Activated CD8-positive, alpha-beta memory T cell treated with anti-CD3 and anti-CD28 coated beads, Interleukin-2, amount 10 ng/mL, durations not matched to agents 7 days and 5 days (primary cell): ENCODE results near the gene FGFR3. TPM values are rescaled to one million over a fixed set of nuclear protein-coding genes. Genes with fewer than 3 reads are reported as not detected.

Experiments
- ATAC-seq: fragments of 150-1000 bp; cut with Tn5 transposase; one replicate; pipeline ENCODE4 v1.10.0; 2021; ENCODE audit warnings: moderate library complexity
- CTCF ChIA-PET: fragments of 350-600 bp; sonication (Branson Sonifier 250); formaldehyde crosslinking; loops from one replicate; lab custom pipeline; 2021; ENCODE audit warnings: antibody characterized with exemption; lab: Charles Lee
- DNase-seq: peaks from one replicate; pipeline ENCODE4 v3.0.0-alpha.2; 2020
- H3K27ac Mint-ChIP-seq: one replicate; pipeline ENCODE4 v1.8.0; 2021; ENCODE audit warnings: mild to moderate bottlenecking, mixed read lengths
- H3K27me3 Mint-ChIP-seq: one replicate; pipeline ENCODE4 v1.8.0; 2021; ENCODE audit warnings: mixed read lengths
- H3K36me3 Mint-ChIP-seq: one replicate; pipeline ENCODE4 v1.8.0; 2021; ENCODE audit warnings: mild to moderate bottlenecking, mixed read lengths
- H3K4me1 Mint-ChIP-seq: one replicate; pipeline ENCODE4 v1.8.0; 2021; ENCODE audit warnings: mixed read lengths
- H3K4me3 Mint-ChIP-seq: one replicate; pipeline ENCODE4 v1.8.0; 2021; ENCODE audit warnings: mild to moderate bottlenecking, moderate library complexity, mixed read lengths
- H3K9me3 Mint-ChIP-seq: one replicate; pipeline ENCODE4 v1.8.0; 2022; ENCODE audit warnings: low read depth, mixed read lengths
- total RNA-seq, 2 experiments: library from RNA; stranded (reverse); gene quantifications; one replicate each; pipeline ENCODE4 v1.2.3, GENCODE V29; 2021

FGFR3 gene
- total RNA-seq, 2 experiments from 2014 or later: 0.15 to 0.21 TPM

GRCh38 chr4:1777822-1778641 lies 15.1 kb upstream of the FGFR3 start:
- no peak overlapping the region for H3K27ac Mint-ChIP-seq
- H3K27me3 Mint-ChIP-seq: no peaks in the 10 kb centered on the region
- H3K36me3 Mint-ChIP-seq: no peaks in the 10 kb centered on the region
- no peaks in the 10 kb centered on the region for H3K9me3 Mint-ChIP-seq
- ATAC-seq (no peak), DNase-seq (no peak)
- CTCF ChIA-PET: interaction anchor here (0.7 to 2.2 kb wide), 3 partner anchors 30 to 85 kb away, joined by 3 to 6 read pairs (median 3); no protein-coding TSS in a partner anchor
- no peaks in the 10 kb centered on the region for H3K4me1 Mint-ChIP-seq
- no peak overlapping the region for H3K4me3 Mint-ChIP-seq

- no peak for ATAC-seq
- Mint-ChIP-seq H3K4me1 (no peaks in the 10 kb centered on the region), H3K4me3 (no peak overlapping the region), H3K36me3 (no peaks in the 10 kb centered on the region), H3K27ac (no peak overlapping the region), H3K9me3 (no peaks in the 10 kb centered on the region), H3K27me3 (no peaks in the 10 kb centered on the region)
- CTCF ChIA-PET: no interaction called here
- no peak for DNase-seq
Measured at GRCh38 chr4:1778642-1779392, 14.3 kb upstream of the FGFR3 start.

DNA sequence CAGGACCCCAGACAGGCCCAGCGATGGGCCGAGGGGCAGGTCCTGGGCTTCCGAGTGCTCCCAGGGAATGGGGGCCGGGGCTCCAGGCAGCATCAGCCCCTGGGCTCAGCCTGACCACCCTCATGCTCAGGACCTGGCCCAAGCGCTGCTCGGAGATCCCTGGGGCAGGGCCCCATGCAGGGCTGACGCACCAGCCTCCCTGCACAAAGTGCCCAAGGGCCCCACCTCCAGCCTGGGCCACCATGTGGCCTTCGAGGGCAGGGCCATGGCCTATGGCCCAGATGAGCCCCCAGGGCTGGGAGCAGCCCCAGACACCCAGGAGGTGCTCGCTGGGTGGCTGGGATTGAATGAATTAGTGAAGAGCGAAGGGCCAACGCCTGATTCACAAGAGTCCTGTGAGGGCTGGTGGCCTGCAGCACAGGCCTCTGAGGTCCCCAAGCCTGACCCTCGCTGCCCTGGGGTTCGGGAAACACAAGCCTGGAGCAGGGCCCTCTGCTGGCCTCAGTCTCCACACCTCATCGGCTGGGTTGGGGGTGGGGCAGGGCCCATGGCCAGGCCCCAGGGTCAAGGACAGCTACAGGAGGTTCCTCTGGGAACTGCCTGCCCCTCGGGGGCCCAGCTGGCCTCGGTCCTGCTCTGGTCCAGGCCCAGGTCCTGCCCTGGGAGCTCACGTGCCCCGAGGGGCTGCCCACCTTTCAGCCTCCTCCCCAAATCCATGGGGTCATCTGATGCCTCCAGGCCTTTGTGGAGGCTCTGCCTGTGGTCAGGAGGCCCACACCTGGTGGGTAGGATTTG lies 13.3 kb upstream of the FGFR3 start:
- Mint-ChIP-seq H3K9me3 (no peaks in the 10 kb centered on the region), H3K4me3 (no peak overlapping the region), H3K27ac (no peak overlapping the region), H3K27me3 (no peaks in the 10 kb centered on the region), H3K4me1 (no peaks in the 10 kb centered on the region), H3K36me3 (no peaks in the 10 kb centered on the region)
- no peak for DNase-seq
- ATAC-seq: no peak
- CTCF ChIA-PET: no interaction called here

- ATAC-seq: no peak
- CTCF ChIA-PET: no interaction called here
- Mint-ChIP-seq H3K9me3 (no peaks in the 10 kb centered on the region), H3K27ac (no peak overlapping the region), H3K36me3 (no peaks in the 10 kb centered on the region), H3K4me1 (no peaks in the 10 kb centered on the region), H3K27me3 (no peaks in the 10 kb centered on the region), H3K4me3 (no peak overlapping the region)
- DNase-seq: no peak
Measured at GRCh38 chr4:1780435-1780834, 12.7 kb upstream of the FGFR3 start.

DNA sequence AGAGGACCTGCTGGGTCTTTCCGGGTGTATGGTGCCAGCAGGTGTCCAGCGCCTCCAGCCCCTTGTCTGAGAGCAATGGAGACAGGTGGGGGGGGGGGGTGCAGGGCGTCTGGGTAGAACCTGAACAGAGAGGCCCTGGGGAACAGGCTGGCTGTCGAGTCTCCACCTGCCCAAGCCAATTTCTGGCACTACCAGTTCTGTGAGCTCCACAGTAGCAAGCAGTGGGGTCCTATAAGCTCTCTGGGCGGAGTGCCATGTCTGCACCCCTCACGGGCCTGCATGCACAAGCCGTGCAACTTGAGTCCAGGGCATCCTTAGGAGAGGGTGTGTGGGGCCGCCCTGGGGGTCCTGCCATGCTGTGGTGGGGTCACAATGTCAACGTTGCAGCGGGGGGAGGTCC lies 10.1 kb upstream of the FGFR3 start:
- CTCF ChIA-PET: interaction anchor here (0.6 to 1.6 kb wide), 2 partner anchors 37 to 124 kb away, joined by 3 to 5 read pairs; no protein-coding TSS in a partner anchor
- H3K36me3 Mint-ChIP-seq: no peaks in the 10 kb centered on the region
- no peaks in the 10 kb centered on the region for H3K9me3 Mint-ChIP-seq
- no peak for DNase-seq
- H3K4me3 Mint-ChIP-seq: no peak overlapping the region
- ATAC-seq: no peak
- H3K27me3 Mint-ChIP-seq: no peaks in the 10 kb centered on the region
- no peaks in the 10 kb centered on the region for H3K4me1 Mint-ChIP-seq
- no peak overlapping the region for H3K27ac Mint-ChIP-seq

DNA sequence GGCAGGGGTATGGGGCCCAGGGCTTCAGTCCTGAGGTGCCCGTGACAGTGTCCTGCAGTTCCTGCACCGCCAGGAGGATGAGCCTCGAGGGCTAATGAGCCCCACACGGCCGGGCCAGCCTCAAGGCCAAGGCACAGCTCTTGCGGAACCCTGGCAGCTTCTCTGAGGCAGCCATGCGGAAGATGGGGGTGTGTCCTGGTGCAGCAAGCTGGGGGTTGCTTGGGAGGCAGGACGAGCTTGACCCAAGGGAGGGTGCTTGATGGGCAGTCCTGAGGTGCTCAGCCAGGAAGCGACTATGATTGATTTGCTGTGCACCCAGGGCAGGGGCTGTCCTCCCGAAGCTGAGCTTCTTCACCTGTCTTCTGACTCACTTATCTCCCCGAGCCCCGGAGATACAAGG lies 9.1 kb upstream of the FGFR3 start:
- no peak for ATAC-seq
- H3K27ac Mint-ChIP-seq: no peak overlapping the region
- no peak overlapping the region for H3K4me3 Mint-ChIP-seq
- CTCF ChIA-PET: no interaction called here
- DNase-seq: no peak
- H3K9me3 Mint-ChIP-seq: no peaks in the 10 kb centered on the region
- no peaks in the 10 kb centered on the region for H3K4me1 Mint-ChIP-seq
- no peaks in the 10 kb centered on the region for H3K36me3 Mint-ChIP-seq
- H3K27me3 Mint-ChIP-seq: no peaks in the 10 kb centered on the region

DNA sequence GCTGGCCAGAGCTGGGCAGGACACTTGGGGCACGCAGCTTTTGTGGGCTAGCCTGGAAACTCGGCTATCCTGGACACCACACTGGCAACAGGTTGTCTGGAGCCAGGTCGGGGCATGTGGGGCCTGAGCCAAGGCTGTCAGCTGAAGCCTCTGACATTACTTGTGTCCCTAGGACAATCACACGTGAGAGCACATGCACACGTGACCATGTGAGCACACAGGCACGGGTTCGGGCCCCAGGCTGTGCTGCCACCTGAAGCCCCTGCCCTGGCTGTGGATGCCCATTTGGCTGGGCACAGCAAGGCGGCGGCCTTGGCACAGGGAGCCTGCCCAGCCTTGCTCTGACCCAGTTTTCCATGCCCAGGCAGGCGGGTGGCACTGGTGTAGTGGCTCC lies 8.7 kb upstream of the FGFR3 start:
- Mint-ChIP-seq H3K27me3 (no peaks in the 10 kb centered on the region), H3K4me1 (no peaks in the 10 kb centered on the region), H3K9me3 (no peaks in the 10 kb centered on the region), H3K27ac (no peak overlapping the region), H3K4me3 (no peak overlapping the region), H3K36me3 (no peaks in the 10 kb centered on the region)
- ATAC-seq (no peak), DNase-seq (no peak)
- CTCF ChIA-PET: no interaction called here

- ATAC-seq: no peak
- Mint-ChIP-seq H3K27ac (no peak overlapping the region), H3K4me3 (no peak overlapping the region), H3K36me3 (no peaks in the 10 kb centered on the region), H3K4me1 (no peaks in the 10 kb centered on the region), H3K9me3 (no peaks in the 10 kb centered on the region), H3K27me3 (no peaks in the 10 kb centered on the region)
- CTCF ChIA-PET: interaction anchor here (1.2 kb wide), 1 partner anchor 37 kb away, joined by 3 read pairs; no protein-coding TSS in a partner anchor
- DNase-seq: no peak
Measured at GRCh38 chr4:1784789-1785591, 8.1 kb upstream of the FGFR3 start.

DNA sequence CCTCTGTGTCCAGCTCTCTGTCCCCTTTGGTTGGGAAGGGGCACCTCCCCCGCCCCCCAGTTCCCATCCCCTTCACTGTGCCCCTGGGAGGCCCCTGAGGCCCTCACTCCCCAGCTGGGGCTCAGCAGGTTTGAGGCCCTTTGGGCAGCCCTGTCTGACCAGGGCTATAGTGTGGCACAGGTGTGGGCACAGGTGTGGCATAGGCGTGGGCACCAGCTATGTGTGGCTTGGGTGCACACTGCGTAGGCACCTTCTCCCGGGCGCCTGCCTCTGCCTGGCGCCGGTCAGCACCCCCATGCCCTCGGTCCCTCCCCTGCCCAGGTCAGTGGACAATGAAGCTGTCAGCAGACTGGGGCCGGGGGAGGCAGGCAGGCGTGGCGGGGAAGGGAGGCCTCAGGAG lies 7.5 kb upstream of the FGFR3 start:
- Mint-ChIP-seq H3K36me3 (no peaks in the 10 kb centered on the region), H3K27me3 (peaks cover 4% of the 10 kb centered on the region), H3K9me3 (no peaks in the 10 kb centered on the region), H3K4me1 (no peaks in the 10 kb centered on the region), H3K4me3 (no peak overlapping the region), H3K27ac (no peak overlapping the region)
- ATAC-seq (no peak), DNase-seq (no peak)
- CTCF ChIA-PET: interaction anchor here (1.2 kb wide), 1 partner anchor 37 kb away, joined by 3 read pairs; no protein-coding TSS in a partner anchor

GRCh38 chr4:1786544-1787362 lies 6.3 kb upstream of the FGFR3 start:
- H3K27ac Mint-ChIP-seq: no peak overlapping the region
- no peaks in the 10 kb centered on the region for H3K36me3 Mint-ChIP-seq
- H3K4me1 Mint-ChIP-seq: no peaks in the 10 kb centered on the region
- H3K27me3 Mint-ChIP-seq: peaks cover 15% of the 10 kb centered on the region
- no peak for DNase-seq
- no peak overlapping the region for H3K4me3 Mint-ChIP-seq
- CTCF ChIA-PET: no interaction called here
- ATAC-seq: no peak
- no peaks in the 10 kb centered on the region for H3K9me3 Mint-ChIP-seq

GRCh38 chr4:1787411-1788077 lies 5.5 kb upstream of the FGFR3 start:
- Mint-ChIP-seq H3K27ac (no peak overlapping the region), H3K36me3 (no peaks in the 10 kb centered on the region), H3K4me3 (no peak overlapping the region), H3K9me3 (no peaks in the 10 kb centered on the region), H3K27me3 (peaks cover 17% of the 10 kb centered on the region), H3K4me1 (no peaks in the 10 kb centered on the region)
- DNase-seq (no peak), ATAC-seq (no peak)
- CTCF ChIA-PET: no interaction called here
